ENCODE results near the gene RCBTB2. TPM values are rescaled to one million over a fixed set of nuclear protein-coding genes. Genes with fewer than 3 reads are reported as not detected.

RCBTB2 gene
- total RNA-seq, 4 donors from 2014 or later, result 8.1 to 24.7 (median 14.9) TPM

DNA sequence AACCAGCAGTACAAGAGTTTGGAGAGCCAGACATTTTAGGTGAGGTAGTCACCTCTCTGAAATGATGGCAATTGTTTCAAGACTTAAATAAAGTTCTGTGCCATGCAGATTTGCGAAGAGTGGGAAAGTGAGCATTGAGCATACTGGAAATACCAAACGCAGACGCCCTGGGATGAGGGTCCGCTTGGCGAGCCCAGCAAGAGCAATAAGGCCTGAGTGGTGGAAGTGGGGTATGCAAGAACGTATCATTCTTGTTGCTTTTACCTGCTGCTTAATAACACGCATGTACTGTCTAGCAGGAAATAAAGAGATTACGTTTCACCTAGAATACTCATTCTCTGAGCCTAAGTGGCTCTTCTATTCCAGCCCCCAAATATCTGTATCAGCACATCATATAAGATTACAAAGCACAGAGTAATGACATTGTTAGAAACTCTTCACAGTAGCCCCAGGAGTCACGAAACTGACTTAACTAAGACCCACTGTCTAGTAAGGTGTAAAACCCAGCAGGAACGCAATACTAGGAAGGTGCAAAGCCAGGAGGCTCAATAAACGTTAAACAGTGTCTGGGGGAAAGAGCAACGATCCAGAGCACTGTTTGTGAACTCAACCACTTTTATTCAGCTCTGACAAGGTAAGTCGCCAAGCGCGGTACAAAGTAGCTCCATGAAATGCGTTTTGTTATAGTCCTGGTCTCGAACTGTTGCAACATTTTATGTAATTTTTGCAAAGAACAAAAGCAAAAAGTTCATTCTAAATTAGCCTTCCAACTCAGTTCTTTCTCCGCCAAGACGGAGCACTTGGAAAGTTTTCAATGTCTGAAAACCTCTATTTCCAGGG, 1.2 kb downstream of the RCBTB2 start:
- 22 to 23% methylated on average over 19 of the region's 19 CpGs for WGBS, 2 donors

DNA sequence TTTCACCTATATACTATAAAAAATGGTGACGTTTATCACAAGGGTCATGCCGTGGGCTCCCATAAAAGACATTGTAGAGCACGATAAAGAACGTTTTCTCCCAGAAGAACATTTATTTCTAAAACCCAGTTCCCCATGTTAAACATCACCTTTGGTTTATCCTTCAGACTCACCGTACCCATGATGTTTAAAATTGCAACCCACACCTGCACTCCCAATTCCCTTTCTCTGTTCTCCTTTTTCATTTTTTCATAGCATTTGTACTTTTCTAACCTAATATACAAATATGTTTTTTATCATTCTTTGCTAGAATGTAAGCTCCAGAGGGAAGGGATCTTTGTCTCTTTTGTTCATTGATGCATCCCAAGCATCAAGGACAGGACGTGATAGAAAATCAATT, 2.0 kb downstream of the RCBTB2 start:
- H3K36me3 ChIP-seq, result no peaks in the 10 kb centered on the region
- DNase-seq, result no peak
- TF ChIP-seq, protein P1, sequence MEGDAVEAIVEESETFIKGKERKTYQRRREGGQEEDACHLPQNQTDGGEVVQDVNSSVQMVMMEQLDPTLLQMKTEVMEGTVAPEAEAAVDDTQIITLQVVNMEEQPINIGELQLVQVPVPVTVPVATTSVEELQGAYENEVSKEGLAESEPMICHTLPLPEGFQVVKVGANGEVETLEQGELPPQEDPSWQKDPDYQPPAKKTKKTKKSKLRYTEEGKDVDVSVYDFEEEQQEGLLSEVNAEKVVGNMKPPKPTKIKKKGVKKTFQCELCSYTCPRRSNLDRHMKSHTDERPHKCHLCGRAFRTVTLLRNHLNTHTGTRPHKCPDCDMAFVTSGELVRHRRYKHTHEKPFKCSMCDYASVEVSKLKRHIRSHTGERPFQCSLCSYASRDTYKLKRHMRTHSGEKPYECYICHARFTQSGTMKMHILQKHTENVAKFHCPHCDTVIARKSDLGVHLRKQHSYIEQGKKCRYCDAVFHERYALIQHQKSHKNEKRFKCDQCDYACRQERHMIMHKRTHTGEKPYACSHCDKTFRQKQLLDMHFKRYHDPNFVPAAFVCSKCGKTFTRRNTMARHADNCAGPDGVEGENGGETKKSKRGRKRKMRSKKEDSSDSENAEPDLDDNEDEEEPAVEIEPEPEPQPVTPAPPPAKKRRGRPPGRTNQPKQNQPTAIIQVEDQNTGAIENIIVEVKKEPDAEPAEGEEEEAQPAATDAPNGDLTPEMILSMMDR (IDR thresholded peaks at IDR 0.05), result no peak
- TF ChIP-seq POLR2A (IDR thresholded peaks at IDR 0.05), result no peak
- WGBS, 2 donors, result 85 to 90% methylated on average over 6 of the region's 6 CpGs
- peaks cover 13 to 55% (median 20%) of the 10 kb centered on the region in 3 donors for H3K4me1 ChIP-seq
- no peaks in the 10 kb centered on the region for H3K9me3 ChIP-seq
- intact Hi-C loops (cut with DNase I), result no loop called here
- no peaks in the 10 kb centered on the region for H3K27me3 ChIP-seq
- peak overlapping the region; percentile 90 to 99 (median 97) for H3K27ac ChIP-seq
- no peak overlapping the region for H3K4me3 ChIP-seq

More for the DNA sequence above, 1.2 kb downstream of the RCBTB2 start:
- H3K9me3 ChIP-seq, result no peaks in the 10 kb centered on the region
- H3K4me3 ChIP-seq, result peak overlapping the region; percentile 54 to 79 (median 58)
- DNase-seq, result no peak
- intact Hi-C loops (cut with DNase I), result no loop called here
- peaks cover 13 to 55% (median 20%) of the 10 kb centered on the region in 3 donors for H3K4me1 ChIP-seq
- no peaks in the 10 kb centered on the region for H3K27me3 ChIP-seq
- H3K36me3 ChIP-seq, result no peaks in the 10 kb centered on the region
- H3K27ac ChIP-seq, result peak overlapping the region; percentile 90 to 99 (median 97)
- TF ChIP-seq, protein P1 (IDR thresholded peaks at IDR 0.05), result no peak

DNA sequence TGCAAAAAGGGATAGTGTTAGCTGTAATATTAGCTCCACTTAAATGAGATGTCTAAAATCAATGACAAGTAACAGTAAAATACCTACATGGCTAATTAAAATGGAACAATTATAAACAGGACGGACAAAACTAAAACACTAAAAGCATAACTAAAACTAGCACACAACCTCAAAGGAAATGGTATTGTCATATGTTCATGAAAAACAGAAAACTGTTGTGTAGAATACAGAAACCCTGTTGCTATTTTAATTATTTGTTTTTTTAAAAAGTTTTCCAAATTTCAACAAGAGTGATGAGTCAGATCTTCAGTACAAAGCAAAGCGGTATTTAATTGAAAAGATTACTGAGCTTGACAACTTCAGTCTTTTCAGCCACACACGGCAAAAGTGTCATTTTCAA, 4.2 kb downstream of the RCBTB2 start:
- H3K9me3 ChIP-seq, result no peaks in the 10 kb centered on the region
- 39 to 42% methylated on average over 3 of the region's 3 CpGs for WGBS, 2 donors
- DNase-seq, result no peak
- H3K4me1 ChIP-seq, result peaks cover 13 to 53% (median 20%) of the 10 kb centered on the region in 3 donors
- peaks cover 0 to 2% (median 0%) of the 10 kb centered on the region in 4 donors for H3K27me3 ChIP-seq
- no peak overlapping the region for H3K4me3 ChIP-seq
- H3K36me3 ChIP-seq, result no peaks in the 10 kb centered on the region
- intact Hi-C loops (cut with DNase I), result no loop called here
- TF ChIP-seq, protein P1 (IDR thresholded peaks at IDR 0.05), result no peak
- no peak for TF ChIP-seq POLR2A (IDR thresholded peaks at IDR 0.05)
- H3K27ac ChIP-seq, result peak overlapping the region in 2 of 4 donors; percentile 29 to 99

DNA sequence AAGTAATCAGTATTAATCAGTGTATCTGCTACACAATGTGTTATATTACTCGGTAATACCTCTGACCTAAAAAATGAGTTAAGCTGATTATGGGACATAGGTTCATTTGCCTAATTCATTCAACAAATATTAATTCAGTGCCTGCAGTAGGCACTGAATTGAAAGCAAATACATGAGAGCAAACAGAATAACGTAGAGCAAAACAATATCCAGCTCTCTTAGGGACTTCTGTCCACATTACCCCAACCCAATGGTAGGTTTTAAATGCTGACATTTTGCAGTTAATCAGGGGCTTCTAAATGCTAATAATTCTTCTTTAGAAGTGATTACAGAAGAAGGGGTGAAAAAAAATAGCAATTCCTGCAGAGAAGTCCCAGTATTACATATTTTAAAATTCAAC, 4.9 kb downstream of the RCBTB2 start:
- intact Hi-C loops (cut with DNase I), result no loop called here
- Histone ChIP-seq H3K27me3 (peaks cover 0 to 2% (median 0%) of the 10 kb centered on the region in 4 donors), H3K9me3 (no peaks in the 10 kb centered on the region), H3K4me3 (peak overlapping the region in 1 of 4 donors; percentile 37), H3K36me3 (peaks cover 0 to 4% (median 0%) of the 10 kb centered on the region in 3 donors), H3K4me1 (peaks cover 7 to 46% (median 14%) of the 10 kb centered on the region in 3 donors), H3K27ac (peak overlapping the region; percentile 5 to 99 (median 27))
- TF ChIP-seq, protein P1 (IDR thresholded peaks at IDR 0.05), result no peak
- DNase-seq, result no peak
- 35 to 37% methylated on average over 2 of the region's 2 CpGs for WGBS, 2 donors

DNA sequence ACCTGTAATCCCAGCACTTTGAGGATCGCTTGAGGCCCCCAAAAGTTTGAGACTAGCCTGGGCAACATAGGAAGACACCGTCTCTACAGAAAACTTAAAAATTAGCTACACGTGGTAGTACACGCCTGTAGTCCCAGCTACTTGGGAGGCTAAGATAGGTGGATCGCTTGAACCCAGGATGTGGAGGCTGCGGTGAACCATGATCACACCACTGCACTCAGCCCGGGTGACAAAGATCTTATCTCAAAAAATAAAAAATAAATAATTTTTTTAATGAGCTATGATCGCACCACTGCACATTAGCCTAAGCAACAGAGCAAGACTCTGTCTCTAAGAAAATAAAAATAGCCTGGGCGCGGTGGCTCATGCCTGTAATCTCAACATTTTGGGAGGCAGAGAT, 6.6 kb downstream of the RCBTB2 start:
- intact Hi-C loops (cut with DNase I), result no loop called here
- no peak for TF ChIP-seq POLR2A (IDR thresholded peaks at IDR 0.05)
- TF ChIP-seq, protein P1 (IDR thresholded peaks at IDR 0.05), result no peak
- peaks cover 0 to 2% (median 0%) of the 10 kb centered on the region in 4 donors for H3K27me3 ChIP-seq
- no peak overlapping the region for H3K4me3 ChIP-seq
- H3K27ac ChIP-seq, result no peak overlapping the region
- H3K36me3 ChIP-seq, result peaks cover 0 to 10% (median 5%) of the 10 kb centered on the region in 3 donors
- DNase-seq, result no peak
- H3K9me3 ChIP-seq, result no peaks in the 10 kb centered on the region
- WGBS, 2 donors, result 91% methylated on average over 10 of the region's 10 CpGs
- peaks cover 7 to 37% (median 11%) of the 10 kb centered on the region in 3 donors for H3K4me1 ChIP-seq
